HCT116 (cell line): ENCODE results near the gene DPP6.

ENCODE experiments used
- CEBPB ChIP-seq: IDR thresholded peaks from 2 replicates; pipeline ENCODE4 v1.6.1; 2012; ENCODE audit warnings: low read depth
- CTCF ChIP-seq, 3 experiments: fragments of 200-600 bp in 1 of 3; sonication (generic) in 1 of 3; IDR thresholded peaks in 2 of 3; conservative IDR thresholded peaks in 1 of 3; 2 replicates each; pipeline ENCODE4 v1.5.1; 2012 to 2017; ENCODE audit warnings: low read depth in 2 of 3, low read length in 2 of 3, antibody characterized with exemption in 1 of 3, borderline replicate concordance in 1 of 3, control low read depth in 1 of 3, mild to moderate bottlenecking in 1 of 3, mixed read lengths in 1 of 3, mixed run types in 1 of 3, moderate library complexity in 1 of 3; ENCODE audit not compliant: insufficient read depth in 1 of 3
- EGR1 ChIP-seq: IDR thresholded peaks from 2 replicates; pipeline ENCODE4 v1.6.1; 2012; ENCODE audit warnings: low read depth
- ELF1 ChIP-seq: IDR thresholded peaks from 2 replicates; pipeline ENCODE4 v1.6.1; 2012; ENCODE audit warnings: low read depth, borderline replicate concordance
- EZH2 ChIP-seq: fragments of 200-600 bp; sonication (generic); IDR thresholded peaks from 2 replicates; pipeline ENCODE4 v1.6.1; 2017; ENCODE audit warnings: antibody characterized with exemption, mixed run types
- EZH2phosphoT487 ChIP-seq: fragments of 200-600 bp; IDR thresholded peaks from 2 replicates; pipeline ENCODE4 v1.6.1; 2018; ENCODE audit warnings: antibody characterized with exemption, borderline replicate concordance
- FOSL1 ChIP-seq: IDR thresholded peaks from 2 replicates; pipeline ENCODE4 v1.6.1; 2012; ENCODE audit warnings: low read depth
- POLR2A ChIP-seq: IDR thresholded peaks from 2 replicates; pipeline ENCODE4 v1.7.0; 2011; ENCODE audit warnings: borderline replicate concordance; ENCODE audit not compliant: insufficient read depth, insufficient read length; ENCODE audit errors: extremely low read depth
- POLR2AphosphoS5 ChIP-seq: IDR thresholded peaks from 2 replicates; pipeline ENCODE4 v1.6.1; 2011; ENCODE audit warnings: mild to moderate bottlenecking, low read depth, low read length, moderate library complexity
- SIN3A ChIP-seq: IDR thresholded peaks from 2 replicates; pipeline ENCODE4 v1.6.1; 2012; ENCODE audit warnings: low read depth
- SP1 ChIP-seq: IDR thresholded peaks from 2 replicates; pipeline ENCODE4 v1.6.1; 2012; ENCODE audit warnings: low read depth
- ZBTB33 ChIP-seq: IDR thresholded peaks from 2 replicates; pipeline ENCODE4 v1.6.1; 2011; ENCODE audit warnings: mild to moderate bottlenecking, low read length, moderate library complexity; ENCODE audit not compliant: insufficient replicate concordance; ENCODE audit errors: extremely low read depth
- ZNF274 ChIP-seq: fragments of 200-500 bp; sonication (Bioruptor generic); IDR thresholded peaks from 2 replicates; pipeline ENCODE4 v1.6.1; 2014; ENCODE audit warnings: mild to moderate bottlenecking, low read depth, low read length, inconsistent platforms

DNA sequence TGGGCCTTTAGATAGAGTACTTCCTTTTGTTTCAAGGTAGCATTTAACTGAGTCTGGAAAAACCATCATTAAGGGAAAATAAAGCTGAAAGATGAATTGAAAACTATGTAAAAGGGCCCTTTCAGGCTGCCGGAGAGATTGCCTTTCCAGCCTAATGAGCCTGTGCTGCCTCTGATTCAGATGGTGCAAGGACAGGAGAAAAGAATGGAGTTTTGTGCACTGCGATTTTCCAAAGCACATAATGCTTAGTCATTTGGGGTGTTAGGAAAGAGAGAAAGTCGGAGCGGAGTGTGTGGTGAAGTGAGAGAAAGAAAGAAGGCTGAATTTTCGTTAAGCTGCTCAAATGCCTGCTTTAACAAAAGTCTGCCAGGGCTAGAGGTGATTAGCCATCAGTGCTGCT is 691.0 kb downstream of the DPP6 start:
- no peak for TF ChIP-seq SIN3A
- TF ChIP-seq CTCF (IDR thresholded peaks at IDR 0.05 in 2 of 3, conservative IDR thresholded peaks at IDR 0.05 in 1 of 3; ENCODE audit: borderline replicate concordance in 1 of 3, insufficient read depth in 1 of 3, low read depth in 2 of 3, low read length in 2 of 3), result no peak
- TF ChIP-seq POLR2A, result no peak
- TF ChIP-seq SP1, result no peak
- no peak for TF ChIP-seq FOSL1
- no peak for TF ChIP-seq POLR2AphosphoS5
- no peak for TF ChIP-seq EGR1
- TF ChIP-seq EZH2phosphoT487, result no peak
- TF ChIP-seq ZNF274, result no peak
- TF ChIP-seq CEBPB, result no peak
- TF ChIP-seq ZBTB33, result no peak
- TF ChIP-seq ELF1, result no peak
- TF ChIP-seq EZH2, result no peak
